Measurements from ENCODE around the gene LRP3. TPM values are rescaled to one million over a fixed set of nuclear protein-coding genes. Genes with fewer than 3 reads are reported as not detected.
"Not testable (repeated sequence)": the region's sequence is repeated elsewhere in the genome, so short reads cannot be mapped to it uniquely, and the experiment has no call there.

The LRP3 gene
- polyA plus RNA-seq, 10 donors = 14.0 to 26.6 (median 20.6) TPM

DNA sequence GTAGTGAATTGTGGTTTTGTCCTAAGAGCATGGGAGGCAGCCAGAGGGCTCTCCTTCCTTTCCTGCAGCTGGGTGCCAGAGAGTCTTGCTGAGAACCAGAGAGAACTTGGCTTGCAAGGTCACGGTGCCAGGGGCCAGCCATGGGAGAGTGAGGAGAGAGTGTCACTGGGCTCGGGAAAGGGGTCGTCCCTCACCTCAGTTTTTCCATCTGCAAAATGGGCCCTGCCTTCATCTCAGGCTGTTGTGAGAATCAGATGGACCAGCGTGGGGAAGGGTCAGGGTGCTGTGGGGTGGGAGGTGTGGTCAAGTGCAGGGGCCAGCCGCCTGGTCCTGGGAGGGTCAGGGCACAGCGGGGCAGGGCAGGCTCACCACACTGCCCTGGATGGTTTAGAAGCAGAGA, 7.3 kb downstream of the LRP3 start:
- DNase-seq = no peak

DNA sequence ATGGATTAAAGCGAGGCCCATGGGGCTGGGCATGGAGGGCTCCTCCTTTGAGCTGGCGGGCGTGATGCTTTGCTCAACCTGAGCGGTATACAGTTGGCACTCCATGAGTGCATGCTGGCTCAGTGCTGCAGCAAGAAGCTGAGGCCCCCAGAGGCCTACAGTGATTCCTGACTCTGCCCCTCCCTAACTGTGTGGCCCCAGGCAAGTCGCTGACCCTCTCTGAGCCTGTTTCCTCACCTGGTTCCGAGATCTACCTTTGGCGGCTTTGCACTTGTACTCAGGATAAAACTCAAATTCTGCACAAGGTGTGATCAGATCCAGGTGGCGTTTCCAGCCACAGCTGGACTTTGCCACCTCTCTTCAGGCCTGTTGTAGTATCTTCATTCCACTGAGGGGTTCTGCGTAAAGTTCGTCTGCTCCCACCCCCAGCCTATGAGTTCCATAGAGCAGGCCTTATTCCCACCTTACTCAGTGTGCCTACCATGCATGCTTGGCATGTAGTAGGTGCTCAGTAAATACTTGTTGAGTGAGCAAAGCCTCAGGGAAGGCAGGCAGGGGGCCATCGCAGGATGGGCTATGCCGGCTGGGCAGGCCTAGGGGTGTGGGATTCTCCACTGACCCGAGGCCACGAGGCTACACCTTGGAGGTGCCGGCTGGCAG, 7.9 kb downstream of the LRP3 start:
- DNase-seq = no peak

DNA sequence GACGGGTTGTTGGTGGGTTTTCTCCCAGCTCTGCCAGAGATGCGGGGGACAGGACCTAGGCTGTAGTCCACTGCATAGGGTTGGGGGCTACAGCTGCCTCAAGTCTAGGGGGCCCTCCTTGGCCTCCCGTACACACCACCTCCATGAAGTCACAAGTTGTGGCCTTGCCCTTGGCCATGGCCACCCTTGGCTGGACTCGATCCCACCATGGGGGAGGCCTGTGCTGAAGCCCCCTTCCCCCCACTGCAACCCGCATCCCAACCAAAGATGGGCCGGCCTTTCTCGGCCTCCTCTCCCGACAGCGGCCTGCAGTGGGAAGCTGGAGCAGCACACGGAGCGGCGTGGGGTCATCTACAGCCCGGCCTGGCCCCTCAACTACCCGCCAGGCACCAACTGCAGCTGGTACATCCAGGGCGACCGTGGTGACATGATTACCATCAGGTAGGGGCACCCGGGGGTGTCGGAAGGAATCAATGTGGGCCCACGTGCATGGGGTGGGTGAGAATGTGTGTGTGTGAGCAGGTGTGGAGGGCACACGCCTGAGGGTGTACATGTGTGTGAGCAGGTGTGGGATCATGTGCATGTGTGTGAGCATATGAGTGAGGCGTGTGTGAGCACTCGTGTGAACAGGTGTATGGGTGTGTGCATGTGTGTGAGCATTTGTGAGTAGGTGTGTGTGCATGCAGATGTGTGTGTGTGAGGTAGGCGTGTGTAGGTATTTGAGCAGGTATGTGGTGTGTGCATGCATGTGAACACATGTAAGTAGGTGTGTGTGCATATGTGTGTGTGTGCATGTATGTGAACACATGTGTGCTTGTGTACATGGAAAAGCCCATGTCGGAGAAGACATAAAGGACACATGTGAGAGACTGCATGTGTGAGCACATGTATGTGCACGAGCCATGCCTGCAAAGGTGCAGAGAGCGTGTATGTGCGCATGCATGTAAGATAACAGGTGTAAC, 8.7 kb downstream of the LRP3 start:
- DNase-seq = no peak

DNA sequence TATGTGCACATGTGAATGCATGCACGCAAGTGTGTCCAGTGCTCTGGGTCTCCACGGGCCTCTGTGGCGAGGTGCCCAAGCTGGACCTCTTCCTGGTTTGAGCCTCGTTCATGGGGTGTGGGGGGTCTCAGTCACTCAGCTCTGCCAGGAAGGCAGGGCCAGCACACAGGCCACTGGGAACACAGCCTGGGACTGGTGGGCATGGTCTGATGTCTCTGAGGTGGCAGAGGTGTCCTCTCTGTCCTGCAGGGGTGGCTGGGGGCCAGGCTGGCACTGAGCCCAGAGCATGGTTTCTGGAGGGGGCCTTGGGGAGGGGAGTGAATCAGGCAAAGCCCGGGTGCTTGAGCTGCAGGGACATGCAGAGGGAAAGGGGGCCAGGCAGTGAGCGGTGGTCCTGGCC, 9.4 kb downstream of the LRP3 start:
- DNase-seq = no peak

DNA sequence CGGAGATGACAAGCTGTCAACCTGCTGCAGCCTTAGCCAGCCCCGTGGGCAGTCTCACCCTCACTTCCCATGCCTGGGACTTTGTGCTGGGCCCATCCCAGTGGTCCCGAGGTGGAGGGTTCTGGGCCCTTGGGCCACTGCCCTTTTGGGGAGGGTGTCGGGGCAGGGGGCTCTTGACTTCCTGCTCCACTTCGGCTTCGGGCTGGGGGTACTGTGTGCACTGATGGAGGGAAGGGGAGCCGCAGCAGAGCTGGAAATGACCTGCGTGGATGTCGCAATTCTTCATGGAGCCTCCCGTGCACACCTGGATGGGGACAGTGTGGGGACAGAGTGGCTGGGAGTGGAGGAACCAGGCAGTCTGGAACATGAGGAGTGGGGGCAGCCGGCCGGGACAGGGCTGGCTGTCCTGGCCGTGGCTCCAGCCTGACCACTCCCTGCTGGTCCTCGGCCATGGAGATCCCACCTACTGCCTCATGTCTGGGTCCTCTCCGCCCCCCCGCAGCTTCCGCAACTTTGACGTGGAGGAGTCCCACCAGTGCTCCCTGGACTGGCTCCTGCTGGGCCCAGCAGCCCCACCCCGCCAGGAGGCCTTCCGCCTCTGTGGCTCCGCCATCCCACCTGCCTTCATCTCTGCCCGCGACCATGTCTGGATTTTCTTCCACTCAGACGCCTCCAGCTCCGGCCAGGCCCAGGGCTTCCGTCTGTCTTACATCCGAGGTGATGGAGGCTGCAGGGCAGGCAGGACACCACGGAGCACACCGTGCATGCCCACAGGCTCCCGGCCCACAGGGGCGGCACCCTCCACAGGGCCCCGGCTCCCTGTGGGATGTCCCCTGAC, 10.2 kb downstream of the LRP3 start:
- DNase-seq = no peak

DNA sequence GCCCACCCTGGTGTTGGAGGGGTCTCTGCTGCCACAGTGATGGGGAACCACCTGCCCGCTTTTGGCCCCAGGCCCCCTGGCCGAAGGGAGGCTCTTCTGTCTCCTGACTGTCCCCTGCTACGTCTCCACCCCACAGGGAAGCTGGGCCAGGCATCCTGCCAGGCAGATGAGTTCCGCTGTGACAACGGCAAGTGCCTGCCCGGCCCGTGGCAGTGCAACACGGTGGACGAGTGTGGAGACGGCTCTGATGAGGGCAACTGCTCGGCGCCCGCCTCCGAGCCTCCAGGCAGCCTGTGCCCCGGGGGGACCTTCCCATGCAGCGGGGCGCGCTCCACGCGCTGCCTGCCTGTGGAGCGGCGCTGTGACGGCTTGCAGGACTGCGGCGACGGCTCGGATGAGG, 11.0 kb downstream of the LRP3 start:
- no peak for DNase-seq

DNA sequence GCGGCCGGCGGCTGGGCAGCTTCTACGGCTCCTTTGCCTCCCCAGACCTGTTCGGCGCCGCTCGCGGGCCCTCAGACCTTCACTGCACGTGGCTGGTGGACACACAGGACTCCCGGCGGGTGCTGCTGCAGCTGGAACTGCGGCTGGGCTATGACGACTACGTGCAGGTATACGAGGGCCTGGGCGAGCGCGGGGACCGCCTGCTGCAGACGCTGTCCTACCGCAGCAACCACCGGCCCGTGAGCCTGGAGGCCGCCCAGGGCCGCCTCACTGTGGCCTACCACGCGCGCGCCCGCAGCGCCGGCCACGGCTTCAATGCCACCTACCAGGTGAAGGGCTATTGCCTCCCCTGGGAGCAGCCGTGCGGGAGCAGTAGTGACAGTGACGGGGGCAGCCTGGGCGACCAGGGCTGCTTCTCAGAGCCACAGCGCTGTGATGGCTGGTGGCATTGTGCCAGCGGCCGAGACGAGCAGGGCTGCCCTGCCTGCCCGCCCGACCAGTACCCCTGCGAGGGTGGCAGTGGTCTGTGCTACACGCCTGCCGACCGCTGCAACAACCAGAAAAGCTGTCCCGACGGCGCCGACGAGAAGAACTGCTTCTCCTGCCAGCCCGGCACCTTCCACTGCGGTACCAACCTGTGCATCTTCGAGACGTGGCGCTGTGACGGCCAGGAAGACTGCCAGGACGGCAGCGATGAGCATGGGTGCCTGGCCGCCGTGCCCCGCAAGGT, 11.6 kb downstream of the LRP3 start:
- DNase-seq = no peak

DNA sequence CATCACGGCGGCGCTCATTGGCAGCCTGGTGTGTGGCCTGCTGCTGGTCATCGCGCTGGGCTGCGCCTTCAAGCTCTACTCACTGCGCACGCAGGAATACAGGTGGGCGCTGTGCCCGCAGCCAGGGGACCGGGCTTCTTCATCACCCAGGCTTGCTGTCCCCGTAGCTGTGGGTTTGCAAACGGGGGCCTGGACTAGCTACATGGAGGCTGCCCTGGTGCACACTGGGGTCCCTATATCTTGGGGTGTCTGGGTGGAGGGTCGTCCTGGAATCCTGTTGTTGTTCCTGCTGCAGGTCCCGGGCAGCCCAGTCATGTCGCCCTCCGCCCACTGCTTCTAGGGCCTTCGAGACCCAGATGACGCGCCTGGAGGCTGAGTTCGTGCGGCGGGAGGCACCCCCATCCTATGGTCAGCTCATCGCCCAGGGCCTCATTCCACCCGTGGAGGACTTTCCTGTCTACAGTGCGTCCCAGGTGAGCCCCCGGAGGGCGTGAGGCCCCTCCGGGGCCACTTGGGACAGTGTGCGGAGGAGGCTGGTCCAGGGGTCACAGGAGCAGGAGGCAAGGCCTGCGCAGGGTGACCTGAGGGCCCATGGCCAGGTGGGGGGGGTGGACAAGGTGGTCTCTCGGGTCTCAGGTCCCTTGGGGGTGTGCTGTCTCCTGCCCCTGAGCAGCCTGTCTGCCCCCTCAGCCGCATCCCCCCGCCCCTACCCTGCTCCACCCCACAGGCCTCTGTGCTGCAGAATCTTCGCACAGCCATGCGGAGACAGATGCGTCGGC, 12.3 kb downstream of the LRP3 start:
- no peak for DNase-seq

DNA sequence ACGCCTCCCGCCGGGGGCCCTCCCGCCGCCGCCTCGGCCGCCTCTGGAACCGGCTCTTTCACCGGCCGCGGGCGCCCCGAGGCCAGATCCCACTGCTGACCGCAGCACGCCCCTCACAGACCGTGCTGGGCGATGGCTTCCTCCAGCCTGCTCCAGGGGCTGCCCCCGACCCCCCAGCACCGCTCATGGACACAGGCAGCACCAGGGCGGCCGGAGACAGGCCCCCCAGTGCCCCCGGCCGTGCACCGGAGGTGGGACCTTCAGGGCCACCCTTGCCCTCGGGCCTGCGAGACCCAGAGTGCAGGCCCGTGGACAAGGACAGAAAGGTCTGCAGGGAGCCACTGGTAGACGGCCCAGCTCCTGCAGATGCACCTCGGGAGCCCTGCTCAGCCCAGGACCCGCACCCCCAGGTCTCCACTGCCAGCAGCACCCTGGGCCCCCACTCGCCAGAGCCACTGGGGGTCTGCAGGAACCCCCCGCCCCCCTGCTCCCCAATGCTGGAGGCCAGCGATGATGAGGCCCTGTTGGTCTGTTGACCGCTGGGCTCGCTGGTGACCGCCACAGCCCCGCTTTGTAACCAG, 13.0 kb downstream of the LRP3 start:
- no peak for DNase-seq

DNA sequence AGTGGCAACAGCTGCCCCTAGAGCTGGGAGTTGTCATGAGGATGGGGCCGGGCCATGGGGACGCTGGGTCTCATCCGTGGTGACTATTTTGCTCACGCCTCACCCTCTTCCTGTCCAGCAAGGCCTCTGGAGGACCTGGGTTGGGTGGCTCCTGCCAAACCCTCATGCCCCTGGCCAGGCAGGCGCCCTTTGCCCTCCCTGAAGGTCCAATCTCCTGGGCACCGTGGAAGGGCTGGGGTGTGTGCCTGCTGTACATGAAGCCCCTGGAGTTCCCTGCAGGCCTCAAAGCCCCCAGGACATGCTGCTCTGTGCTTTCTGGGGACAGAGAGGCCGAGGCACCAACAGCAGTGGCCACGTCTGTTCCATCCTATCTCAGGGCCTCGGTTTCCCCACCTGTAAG, 13.8 kb downstream of the LRP3 start:
- no peak for DNase-seq

DNA sequence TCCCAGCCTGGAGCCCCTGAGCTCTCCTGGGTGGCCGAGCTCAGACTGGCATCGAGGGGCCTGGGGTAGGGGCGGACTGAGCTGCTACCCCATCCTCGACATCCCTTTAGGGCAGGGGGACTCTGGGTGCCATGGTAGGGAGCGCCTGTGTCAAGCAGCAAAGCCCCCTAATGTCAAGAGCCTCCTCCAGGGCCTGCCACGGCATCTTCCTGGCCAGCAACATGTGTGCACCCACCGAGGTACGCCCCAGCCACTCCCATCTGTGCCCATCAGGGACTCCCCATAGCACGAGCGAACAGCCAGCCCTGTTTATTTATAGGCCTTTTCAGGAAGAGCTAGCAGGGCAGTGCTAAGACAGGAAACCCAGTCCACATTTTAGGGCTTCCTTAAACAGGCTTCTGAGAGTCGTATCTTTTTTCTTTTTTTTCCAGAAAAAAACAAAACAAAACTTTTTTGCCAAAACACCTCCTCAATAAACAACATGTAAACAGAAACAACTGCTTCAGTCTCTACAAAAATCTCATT, 14.3 kb downstream of the LRP3 start:
- no peak for DNase-seq

DNA sequence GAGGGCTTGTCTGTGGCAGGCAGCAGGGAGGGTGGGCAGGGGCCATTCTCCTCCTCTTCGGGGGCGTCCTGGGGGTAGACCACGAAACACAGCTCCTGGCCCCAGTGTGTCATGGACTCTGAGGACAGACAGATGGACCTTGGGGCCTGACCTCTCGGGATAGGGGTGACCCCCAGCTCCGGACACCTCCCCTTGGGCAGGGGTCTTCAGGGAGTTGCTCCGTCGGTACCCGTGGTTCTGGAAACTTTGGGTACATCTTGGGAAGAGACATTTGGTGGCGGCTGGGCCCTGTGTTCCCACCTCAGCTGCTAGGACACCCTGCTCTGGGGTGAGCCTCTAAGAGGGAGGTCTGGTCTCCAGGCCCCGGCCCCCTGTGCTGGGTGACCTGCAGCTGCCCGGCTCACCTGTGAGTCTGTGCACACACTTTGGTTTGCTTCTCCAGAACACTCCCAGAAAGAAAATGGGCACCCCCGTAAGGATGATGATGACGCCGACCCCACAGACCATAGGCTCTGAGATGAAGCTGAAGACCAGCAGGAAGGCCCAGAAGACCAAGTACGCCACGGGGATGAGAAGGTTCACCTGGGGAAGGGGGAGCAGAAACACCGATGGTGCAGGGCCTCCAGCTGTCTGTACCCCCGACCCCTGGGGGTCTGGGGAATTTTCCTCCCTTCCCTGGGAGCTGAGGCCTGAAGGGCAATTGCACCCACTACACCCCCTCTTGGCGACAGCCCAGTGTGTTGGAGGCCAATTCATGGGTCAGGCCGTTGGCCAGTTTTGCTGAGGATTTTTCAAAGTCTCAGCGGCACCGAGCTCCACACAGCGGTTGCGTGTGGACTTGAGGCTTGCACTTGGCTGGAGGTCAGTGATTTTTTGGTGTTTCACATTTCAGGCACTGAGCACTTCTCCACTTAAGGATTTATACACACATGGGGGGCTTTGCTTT, 15.0 kb downstream of the LRP3 start:
- peak in 2 of 3 donors; percentile 54 to 77 for DNase-seq

DNA sequence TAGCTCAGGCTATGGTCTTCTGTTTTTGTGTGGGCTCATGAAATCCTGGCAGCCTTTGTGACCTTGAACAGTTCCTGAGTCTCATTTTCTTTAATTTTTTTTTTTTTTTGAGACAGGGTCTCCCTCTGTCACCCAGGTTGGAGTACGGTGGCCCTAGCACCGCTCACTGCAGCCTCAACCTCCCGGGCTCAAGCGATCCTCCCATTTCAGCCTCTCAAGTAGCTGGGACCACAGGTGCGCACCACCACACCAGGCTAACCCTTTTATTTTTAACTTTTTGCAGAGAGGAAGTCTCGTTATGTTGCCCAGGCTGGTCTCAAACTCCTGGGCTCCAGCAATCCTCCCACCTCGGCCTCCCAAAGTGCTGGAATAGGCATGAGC, 15.7 kb downstream of the LRP3 start:
- DNase-seq = not testable (repeated sequence)

DNA sequence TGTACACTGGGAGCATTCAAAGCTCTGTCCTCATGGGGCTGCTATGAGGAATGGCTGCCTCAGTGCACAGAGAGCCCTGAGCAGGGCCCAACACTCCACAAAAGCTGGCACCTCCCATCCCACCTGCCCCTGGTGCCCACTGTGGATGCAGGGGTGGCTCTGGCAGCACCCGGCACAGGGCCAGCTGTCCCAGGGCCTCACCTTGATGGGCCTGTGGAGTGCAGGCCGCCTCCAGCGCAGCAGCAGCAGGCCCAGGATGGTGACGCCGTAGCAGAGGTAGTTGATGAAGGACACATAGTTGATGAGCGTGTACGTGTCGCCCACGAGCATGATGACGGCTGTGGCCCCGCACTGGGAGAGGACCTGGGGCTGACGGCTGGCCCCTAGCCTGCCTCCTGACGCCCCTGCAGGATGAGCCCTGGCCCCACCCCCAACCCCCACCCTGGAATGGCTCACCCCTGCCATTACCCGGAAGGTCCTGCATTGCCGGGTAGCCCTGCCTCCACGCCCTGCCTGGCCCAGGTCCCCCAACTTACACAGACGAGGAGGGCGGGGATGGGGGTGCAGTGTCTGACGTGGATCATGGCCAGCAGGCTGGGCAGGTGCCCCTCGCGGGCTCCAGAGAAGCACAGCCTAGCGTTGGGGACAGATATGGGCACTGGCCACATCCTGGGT, 16.3 kb downstream of the LRP3 start:
- DNase-seq = no peak

DNA sequence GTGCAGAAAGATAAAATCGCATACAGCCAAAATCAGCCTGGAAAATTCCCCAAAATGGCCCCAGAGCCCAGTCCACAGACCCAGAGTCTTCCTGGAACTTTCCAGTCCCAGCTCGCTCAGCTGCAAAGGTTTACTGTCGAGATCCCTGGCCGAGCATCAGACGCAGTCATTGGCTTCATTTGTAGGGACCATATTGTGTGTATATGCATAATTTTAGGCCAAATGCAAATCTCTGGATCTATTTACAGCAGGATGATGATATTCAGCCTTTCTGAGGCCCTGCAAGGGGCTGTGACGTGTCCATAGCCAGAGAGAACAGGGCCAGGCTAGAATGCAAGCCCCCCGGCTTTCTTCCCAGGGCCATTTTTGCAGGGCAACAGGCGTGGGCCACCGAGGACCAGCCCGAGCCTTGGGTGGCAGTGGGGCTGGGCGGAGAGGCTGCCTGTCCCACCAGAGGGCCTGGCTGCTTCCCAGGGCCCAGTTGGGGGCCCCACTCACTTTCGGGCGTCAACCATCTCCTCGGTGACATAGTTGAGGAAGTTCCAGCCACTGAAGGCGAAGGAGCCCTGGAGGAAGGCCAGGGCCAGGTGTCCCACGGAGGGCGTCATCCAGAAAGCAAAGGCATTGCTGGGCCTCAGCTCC, 17.8 kb downstream of the LRP3 start:
- DNase-seq = peak; percentile 76 to 95 (median 89)

DNA sequence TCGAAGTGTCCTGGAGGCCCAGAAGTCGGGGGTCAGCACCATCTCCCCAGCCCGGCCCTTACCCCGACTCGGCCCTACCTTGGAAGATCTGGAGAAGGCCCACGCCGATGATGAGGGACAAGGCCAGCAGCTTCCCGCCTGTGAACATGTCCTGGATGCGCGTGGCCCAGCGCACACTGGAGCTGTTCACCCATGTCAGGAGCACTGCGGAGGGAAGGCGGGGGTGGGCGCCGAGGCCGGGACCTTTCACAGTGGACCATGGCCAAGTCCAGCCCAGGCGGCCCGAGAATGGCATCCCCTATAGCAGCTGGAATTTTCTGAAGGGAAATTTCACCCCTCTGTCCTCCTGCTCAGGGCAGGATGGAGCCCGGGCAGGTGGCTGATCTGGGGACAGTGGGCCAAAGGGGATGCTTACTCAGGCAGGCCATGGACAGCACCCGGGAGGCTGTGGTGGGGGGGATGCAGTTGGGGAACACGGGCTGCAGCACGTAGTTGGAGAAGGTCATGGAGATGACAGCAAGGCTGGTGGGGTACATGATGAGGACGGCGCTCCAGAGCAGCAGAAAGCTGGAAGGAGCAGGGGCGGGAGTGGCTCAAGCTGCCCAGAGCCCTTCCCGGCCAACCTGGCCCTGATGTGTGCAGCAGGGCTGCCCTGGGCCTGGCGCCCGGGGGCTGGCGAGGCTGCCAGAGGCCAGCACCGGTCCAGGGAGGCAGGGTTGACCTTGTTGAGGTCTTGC, 18.5 kb downstream of the LRP3 start:
- no peak for DNase-seq

DNA sequence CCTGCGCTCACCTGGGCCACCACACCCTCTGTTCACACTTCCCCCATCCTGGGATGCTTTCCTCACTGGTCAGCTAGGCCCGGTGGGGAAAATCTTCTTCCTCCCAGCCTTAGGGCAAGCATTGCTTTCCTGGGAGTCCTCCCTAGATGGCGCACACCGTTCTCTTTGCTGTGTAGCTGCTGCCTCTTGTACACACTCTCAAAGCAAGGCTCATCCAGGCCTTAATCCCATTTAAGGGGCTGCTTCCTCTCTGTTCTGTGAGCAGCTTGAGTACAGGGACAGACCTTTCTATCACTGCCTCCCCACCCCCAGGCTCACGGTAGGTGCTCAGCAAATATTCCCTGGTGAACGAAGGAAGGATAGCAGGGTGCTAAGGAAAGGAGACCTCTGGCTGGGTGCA, 20.5 kb downstream of the LRP3 start:
- DNase-seq = peak in 1 of 3 donors; percentile 57

Data from muscle of back (tissue), 11 donors.